Measurements from ENCODE around the gene UQCR10. TPM values are rescaled to one million over a fixed set of nuclear protein-coding genes. Genes with fewer than 3 reads are reported as not detected.
A peak's percentile ranks its signal among the peaks of the same experiment; 100 is the strongest.

Gene UQCR10
- total RNA-seq, 1 donor from 2014 or later = 48.7 TPM

GRCh38 chr22:29782061-29782845 is 15.1 kb downstream of the UQCR10 start:
- H3K4me2 ChIP-seq = no peak overlapping the region
- H3K4me1 ChIP-seq = peaks cover 10% of the 10 kb centered on the region
- H3K36me3 ChIP-seq = no peaks in the 10 kb centered on the region
- peaks cover 43% of the 10 kb centered on the region for H3K4me1 Mint-ChIP-seq
- H2AFZ ChIP-seq (replicated peaks) = no peak overlapping the region
- H3K4me3 Mint-ChIP-seq = no peak overlapping the region
- H3K27me3 Mint-ChIP-seq (ENCODE audit: insufficient read depth, low read depth) = no peaks in the 10 kb centered on the region
- no peaks in the 10 kb centered on the region for H3F3A ChIP-seq (ENCODE audit: low read depth)
- no peak for DNase-seq (ENCODE audit: low spot score)
- H3K9me3 Mint-ChIP-seq = no peaks in the 10 kb centered on the region
- H4K20me1 ChIP-seq (ENCODE audit: low read depth) = no peaks in the 10 kb centered on the region
- no peak overlapping the region for H3K4me3 ChIP-seq
- no peak overlapping the region for H3K27ac ChIP-seq
- no peaks in the 10 kb centered on the region for H3K79me2 ChIP-seq (ENCODE audit: low read depth)
- H3K36me3 Mint-ChIP-seq = no peaks in the 10 kb centered on the region
- peak overlapping the region; percentile 72 for H3K27ac Mint-ChIP-seq
- no peaks in the 10 kb centered on the region for H3K27me3 ChIP-seq
- no peak overlapping the region for H3K9ac ChIP-seq
- no peak for TF ChIP-seq EZH2phosphoT487 (IDR thresholded peaks at IDR 0.05)
- no peak for TF ChIP-seq EZH2 (IDR thresholded peaks at IDR 0.05)
- TF ChIP-seq CTCF (IDR thresholded peaks at IDR 0.05) = no peak
- no peaks in the 10 kb centered on the region for H3K9me3 ChIP-seq (ENCODE audit: low read depth)

- Mint-ChIP-seq H3K9me3 (no peaks in the 10 kb centered on the region), H3K4me3 (no peak overlapping the region), H3K36me3 (peaks cover 9% of the 10 kb centered on the region), H3K27me3 (ENCODE audit: insufficient read depth, low read depth) (no peaks in the 10 kb centered on the region), H3K4me1 (peaks cover 32% of the 10 kb centered on the region), H3K27ac (peak overlapping the region; percentile 15)
- Histone ChIP-seq H3K79me2 (ENCODE audit: low read depth) (no peaks in the 10 kb centered on the region), H3K4me1 (peaks cover 10% of the 10 kb centered on the region), H3K4me2 (no peak overlapping the region), H2AFZ (replicated peaks) (no peak overlapping the region), H3K27me3 (no peaks in the 10 kb centered on the region), H3F3A (ENCODE audit: low read depth) (no peaks in the 10 kb centered on the region), H3K4me3 (no peak overlapping the region), H3K27ac (no peak overlapping the region), H3K9me3 (ENCODE audit: low read depth) (no peaks in the 10 kb centered on the region), H3K9ac (no peak overlapping the region), H3K36me3 (no peaks in the 10 kb centered on the region), H4K20me1 (ENCODE audit: low read depth) (no peaks in the 10 kb centered on the region)
- DNase-seq (ENCODE audit: low spot score) = no peak
- TF ChIP-seq EZH2 (IDR thresholded peaks at IDR 0.05) = no peak
- TF ChIP-seq CTCF (IDR thresholded peaks at IDR 0.05) = no peak
- TF ChIP-seq EZH2phosphoT487 (IDR thresholded peaks at IDR 0.05) = no peak
These were observed 17.5 kb downstream of the UQCR10 start for GRCh38 chr22:29784451-29785361.

- H4K20me1 ChIP-seq (ENCODE audit: low read depth) = no peaks in the 10 kb centered on the region
- no peak for DNase-seq (ENCODE audit: low spot score)
- H3F3A ChIP-seq (ENCODE audit: low read depth) = no peaks in the 10 kb centered on the region
- H3K4me1 Mint-ChIP-seq = peaks cover 24% of the 10 kb centered on the region
- peaks cover 3% of the 10 kb centered on the region for H3K4me1 ChIP-seq
- no peak overlapping the region for H2AFZ ChIP-seq (replicated peaks)
- H3K36me3 ChIP-seq = no peaks in the 10 kb centered on the region
- no peaks in the 10 kb centered on the region for H3K27me3 Mint-ChIP-seq (ENCODE audit: insufficient read depth, low read depth)
- peak overlapping the region; percentile 67 for H3K27ac Mint-ChIP-seq
- no peaks in the 10 kb centered on the region for H3K9me3 ChIP-seq (ENCODE audit: low read depth)
- H3K36me3 Mint-ChIP-seq = peaks cover 13% of the 10 kb centered on the region
- H3K4me3 ChIP-seq = no peak overlapping the region
- H3K4me2 ChIP-seq = no peak overlapping the region
- H3K4me3 Mint-ChIP-seq = no peak overlapping the region
- H3K27ac ChIP-seq = no peak overlapping the region
- no peaks in the 10 kb centered on the region for H3K27me3 ChIP-seq
- no peak overlapping the region for H3K9ac ChIP-seq
- H3K79me2 ChIP-seq (ENCODE audit: low read depth) = no peaks in the 10 kb centered on the region
- no peaks in the 10 kb centered on the region for H3K9me3 Mint-ChIP-seq
- TF ChIP-seq EZH2 (IDR thresholded peaks at IDR 0.05) = no peak
- no peak for TF ChIP-seq EZH2phosphoT487 (IDR thresholded peaks at IDR 0.05)
- TF ChIP-seq CTCF (IDR thresholded peaks at IDR 0.05) = no peak
These were observed 18.9 kb downstream of the UQCR10 start for GRCh38 chr22:29786031-29786430.

Data from neural progenitor cell (in vitro differentiated cells).